Panc1 (cell line): ENCODE results near the gene LILRA5.
"Not testable (repeated sequence)": the region's sequence is repeated elsewhere in the genome, so short reads cannot be mapped to it uniquely, and the experiment has no call there.

Source experiments
- CTCF ChIP-seq: fragments of 450-650 bp; IDR thresholded peaks from 2 replicates; pipeline ENCODE4 v1.5.1; 2017; ENCODE audit warnings: mild to moderate bottlenecking
- POLR2AphosphoS5 ChIP-seq: IDR thresholded peaks from 2 replicates; pipeline ENCODE4 v1.6.1; 2012; ENCODE audit warnings: mild to moderate bottlenecking, low read depth, low read length, moderate library complexity
- REST ChIP-seq, 2 experiments: IDR thresholded peaks; 2 replicates each; pipeline ENCODE4 v1.6.1; 2011 to 2012; ENCODE audit warnings: low read depth in 2 of 2, control low read depth in 1 of 2, low read length in 1 of 2, mild to moderate bottlenecking in 1 of 2, moderate library complexity in 1 of 2; ENCODE audit not compliant: insufficient read depth in 1 of 2

- not testable (repeated sequence) for TF ChIP-seq CTCF; REST (IDR thresholded peaks at IDR 0.05; ENCODE audit: insufficient read depth in 1 of 2, low read depth in 2 of 2, low read length in 1 of 2); POLR2AphosphoS5
Measured at GRCh38 chr19:54289160-54289559, 23.8 kb downstream of the LILRA5 start.
